Caki2 (cell line): ENCODE data around the gene PPFIBP2. TPM values are rescaled to one million over a fixed set of nuclear protein-coding genes. Genes with fewer than 3 reads are reported as not detected.

Source experiments
- DNase-seq: peaks from one replicate; pipeline ENCODE4 v3.0.0-alpha.2; 2015; ENCODE audit warnings: low read depth
- in situ Hi-C: cut with HindIII; loops from 2 replicates; pipeline ENCODE4 v1.10.0; 2016; ENCODE audit warnings: low sequenced_read_pairs, low pct_unique_long_range_greater_than_20kb, mixed read lengths
- total RNA-seq: library from RNA; depleted of rRNA; stranded (reverse); fragments of >200 nt; shearing (Covaris generic); gene quantifications from 2 replicates; pipeline ENCODE4 v1.2.3, GENCODE V29; 2014; ENCODE audit warnings: low replicate concordance; rRNA removed

The PPFIBP2 gene
- 6.1 and 10.1 TPM in 2 replicates for total RNA-seq

GRCh38 chr11:7513234-7514098, at the start of gene PPFIBP2:
PPFIBP2 (plus strand) TSS chr11:7513999; CDS start chr11:7549476, 35,477 bp downstream.
- peak; percentile 74 for DNase-seq
- in situ Hi-C loops, result no loop called here

DNA sequence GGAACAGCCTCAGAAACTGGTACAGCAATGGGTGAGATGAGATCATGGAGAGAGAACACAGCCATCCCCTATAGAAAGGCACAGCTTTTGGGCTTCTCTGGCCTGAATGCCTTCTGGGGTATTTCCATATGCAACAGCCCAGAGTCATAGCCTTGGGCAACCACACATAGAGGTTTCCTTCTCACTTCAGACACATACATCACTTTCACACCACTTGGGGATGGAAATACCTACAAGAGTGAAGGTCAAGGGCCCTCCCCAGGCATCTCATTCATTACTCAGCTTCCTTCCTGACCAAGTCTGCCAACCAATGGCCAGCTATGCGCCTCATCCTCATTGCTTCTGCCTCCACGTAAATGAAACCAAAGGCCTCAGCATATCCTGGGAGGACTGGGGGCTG, 46.1 kb upstream of the PPFIBP2 start:
- in situ Hi-C loops, result no loop called here
- DNase-seq, result no peak

GRCh38 chr11:7469351-7469865, 44.4 kb upstream of the PPFIBP2 start:
- DNase-seq, result no peak
- in situ Hi-C loops, result no loop called here

GRCh38 chr11:7471071-7471470, 42.7 kb upstream of the PPFIBP2 start:
- in situ Hi-C loops, result no loop called here
- no peak for DNase-seq

- in situ Hi-C loops, result no loop called here
These were observed 40.1 kb upstream of the PPFIBP2 start for GRCh38 chr11:7473717-7474116.

DNA sequence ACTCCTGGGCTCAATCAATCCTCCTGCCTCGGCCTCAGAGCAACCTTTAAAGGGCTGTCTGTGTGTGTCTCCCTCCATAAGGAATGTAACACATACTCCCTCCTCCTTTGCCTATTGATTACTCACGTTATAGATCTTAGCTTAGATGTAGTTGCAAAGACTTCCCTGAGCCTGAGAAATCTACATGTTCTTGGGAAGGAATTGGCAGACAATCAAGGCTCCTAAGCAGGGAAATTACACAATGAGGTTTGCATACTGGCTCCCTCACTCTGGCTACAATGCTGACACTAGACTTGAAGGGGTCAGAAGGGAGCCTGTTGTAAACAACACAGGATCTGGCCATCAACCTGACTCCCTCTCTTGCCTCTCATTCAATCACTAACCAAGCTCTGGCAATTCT, 33.7 kb upstream of the PPFIBP2 start:
- in situ Hi-C loops, result no loop called here
- DNase-seq, result no peak

More at GRCh38 chr11:7473717-7474116, 40.1 kb upstream of the PPFIBP2 start:
- DNase-seq, result no peak

GRCh38 chr11:7484131-7484530, 29.7 kb upstream of the PPFIBP2 start:
- in situ Hi-C loops, result no loop called here
- no peak for DNase-seq

- no peak for DNase-seq
- in situ Hi-C loops, result no loop called here
These were observed 29.2 kb upstream of the PPFIBP2 start for GRCh38 chr11:7484645-7485044.

GRCh38 chr11:7485186-7486097, 28.4 kb upstream of the PPFIBP2 start, which contains the start of gene OLFML1:
OLFML1 (plus strand) TSS chr11:7485506; CDS start chr11:7485876, 370 bp downstream.
- DNase-seq, result no peak
- in situ Hi-C loops, result no loop called here

DNA sequence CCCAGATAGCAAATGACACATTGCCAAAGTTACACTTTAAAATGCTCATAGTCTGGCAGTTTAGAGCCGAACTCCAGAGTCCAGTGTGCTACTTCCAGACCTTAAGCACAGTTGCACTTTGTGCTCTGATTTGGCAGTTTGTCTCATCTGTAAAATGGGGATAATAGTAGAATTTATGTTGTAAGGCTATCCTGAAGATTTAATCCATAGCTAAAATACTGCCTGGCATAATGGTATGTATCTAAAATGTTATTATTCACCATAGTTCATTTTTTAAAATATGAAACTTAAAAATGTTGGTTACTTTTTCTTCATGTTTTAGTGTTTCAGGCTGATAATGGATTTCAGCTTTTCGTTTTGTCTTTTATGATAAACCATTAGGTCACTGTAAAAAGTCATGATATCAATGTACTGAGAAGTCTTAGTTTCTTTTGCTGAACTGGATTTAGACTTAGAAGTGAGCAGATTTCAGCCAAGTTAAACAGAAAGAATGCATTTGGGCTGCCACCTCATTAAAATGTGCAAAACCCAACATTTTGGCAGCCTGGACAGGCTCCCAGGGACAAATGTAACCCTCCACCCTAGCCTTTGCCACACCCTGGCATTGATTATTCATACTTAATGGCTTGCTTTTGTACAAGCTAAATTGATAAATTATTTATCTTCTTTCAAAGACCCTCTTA, 27.6 kb upstream of the PPFIBP2 start:
- DNase-seq, result no peak
- in situ Hi-C loops, result no loop called here

GRCh38 chr11:7486781-7487140, 27.0 kb upstream of the PPFIBP2 start:
- no peak for DNase-seq
- in situ Hi-C loops, result no loop called here

DNA sequence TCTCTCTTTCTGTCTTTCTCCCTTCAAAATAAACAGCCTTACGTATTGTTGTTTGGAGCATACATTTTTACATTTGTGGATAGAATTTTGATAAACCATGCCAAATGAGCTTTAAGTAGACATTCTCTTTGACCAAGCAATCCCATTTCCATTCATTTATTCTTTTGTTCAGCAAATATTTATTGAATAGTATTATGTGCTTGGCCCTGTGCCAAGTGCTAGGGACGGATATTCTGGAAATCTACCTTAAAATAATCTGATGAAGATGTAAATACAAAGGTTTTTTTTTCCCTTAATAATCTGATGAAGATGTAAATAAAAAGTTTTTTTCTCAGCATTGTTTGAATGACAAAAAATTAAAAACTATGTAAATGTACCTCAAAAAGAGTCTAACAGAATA, 26.4 kb upstream of the PPFIBP2 start:
- no peak for DNase-seq
- in situ Hi-C loops, result no loop called here

GRCh38 chr11:7488681-7489080, 25.1 kb upstream of the PPFIBP2 start:
- in situ Hi-C loops, result no loop called here
- no peak for DNase-seq

DNA sequence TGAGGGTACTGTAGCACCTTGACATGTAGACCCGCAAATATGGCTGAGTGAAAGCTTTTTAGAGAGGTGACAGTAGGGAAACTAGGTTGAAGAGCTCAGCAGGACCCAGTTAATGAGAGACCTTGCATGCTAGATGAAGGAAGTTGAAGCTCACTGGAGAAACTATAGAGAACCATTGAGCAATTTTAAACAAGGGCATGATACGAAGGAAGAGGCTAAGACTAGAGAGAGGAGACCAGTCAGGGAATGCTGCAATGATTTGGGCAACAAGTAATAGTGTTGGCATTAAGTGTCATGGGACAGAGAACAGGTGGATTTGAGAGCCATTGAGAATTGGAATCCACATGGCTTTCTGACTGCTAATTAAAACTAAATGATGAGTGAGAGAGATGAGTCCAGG, 24.4 kb upstream of the PPFIBP2 start:
- in situ Hi-C loops, result no loop called here
- no peak for DNase-seq

GRCh38 chr11:7490054-7490453, 23.7 kb upstream of the PPFIBP2 start:
- no peak for DNase-seq
- in situ Hi-C loops, result no loop called here

- in situ Hi-C loops, result no loop called here
These were observed 23.3 kb upstream of the PPFIBP2 start for GRCh38 chr11:7490535-7490934.

DNA sequence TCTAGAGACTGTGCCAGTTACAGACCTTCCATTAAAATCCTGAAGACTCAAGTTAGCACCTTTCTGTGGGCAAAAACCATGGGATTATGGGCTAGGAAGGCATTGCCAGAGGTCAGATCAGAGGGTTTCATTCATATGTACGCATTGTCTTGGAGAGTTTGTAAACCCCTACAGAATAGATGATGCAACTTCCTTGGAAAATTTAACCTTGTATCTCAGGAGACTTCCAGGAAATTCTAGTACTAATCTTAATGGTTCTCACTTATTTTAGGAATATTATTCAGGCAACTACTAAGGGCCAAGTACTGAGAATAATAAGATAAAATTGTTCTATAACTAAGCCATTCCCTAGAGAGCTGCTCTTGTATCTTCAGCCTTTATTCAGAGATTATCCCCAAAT, 21.5 kb upstream of the PPFIBP2 start:
- in situ Hi-C loops, result no loop called here
- DNase-seq, result no peak

More at GRCh38 chr11:7490535-7490934, 23.3 kb upstream of the PPFIBP2 start:
- no peak for DNase-seq

GRCh38 chr11:7493670-7494069, 20.1 kb upstream of the PPFIBP2 start:
- in situ Hi-C loops, result no loop called here
- DNase-seq, result no peak
